Transverse colon (tissue), 4 donors: ENCODE results near the gene ELAVL3. TPM values are rescaled to one million over a fixed set of nuclear protein-coding genes. Genes with fewer than 3 reads are reported as not detected.
"Not testable (repeated sequence)": the region's sequence is repeated elsewhere in the genome, so short reads cannot be mapped to it uniquely, and the experiment has no call there.

ENCODE experiments used
- DNase-seq: peaks from one replicate; pipeline ENCODE4 v3.0.0-alpha.2; 2019
- H3K27ac ChIP-seq, 4 donors: fragments of 200-600 bp; sonication (generic); 2 replicates each; pipeline ENCODE4 v1.5.1; 2016 to 2018; ENCODE audit warnings: inconsistent platforms in 4 of 4
- H3K27me3 ChIP-seq: fragments of 200-600 bp; sonication (generic); 2 replicates; pipeline ENCODE4 v1.5.1; 2017; ENCODE audit warnings: inconsistent platforms
- H3K36me3 ChIP-seq, 4 donors: fragments of 200-600 bp; sonication (generic); 2 replicates each; pipeline ENCODE4 v1.5.1; 2017 to 2019; ENCODE audit warnings: inconsistent platforms in 4 of 4
- H3K4me1 ChIP-seq, 4 donors: fragments of 200-600 bp; sonication (generic); 2 replicates each; pipeline ENCODE4 v1.5.1; 2017 to 2020; ENCODE audit warnings: inconsistent platforms in 4 of 4
- H3K4me3 ChIP-seq, 4 donors: fragments of 200-600 bp; sonication (generic); 1 replicate in 1 of 4; 2 replicates in 3 of 4; pipeline versions ENCODE4 v1.5.1 to v1.6.1; 2017 to 2019; ENCODE audit warnings: inconsistent platforms in 4 of 4
- H3K9me3 ChIP-seq, 2 donors: fragments of 200-600 bp; sonication (generic); 2 replicates each; pipeline ENCODE4 v1.5.1; 2017 to 2019; ENCODE audit warnings: inconsistent platforms in 2 of 2
- EP300 ChIP-seq: sonication (generic); formaldehyde crosslinking; IDR thresholded peaks from one replicate; pipeline ENCODE4 v1.6.1; 2017; ENCODE audit warnings: antibody characterized with exemption, low read depth
- POLR2A ChIP-seq: fragments of 450-650 bp; IDR thresholded peaks from one replicate; pipeline ENCODE4 v1.6.1; 2016; ENCODE audit warnings: antibody characterized with exemption, mild to moderate bottlenecking, moderate library complexity
- POLR2AphosphoS5 ChIP-seq, 3 donors: sonication (generic); formaldehyde crosslinking; IDR thresholded peaks; one replicate each; pipeline ENCODE4 v1.6.1; 2016; ENCODE audit warnings: antibody characterized with exemption in 3 of 3
- WGBS, 2 donors: methylation state at CpG; one replicate each; pipeline ENCODE4 v1.1.5; 2018; ENCODE audit warnings: low coverage in 1 of 2; 5-methylcytosine and 5-hydroxymethylcytosine counted together
- in situ Hi-C, 4 donors: fragments of 200-750 bp; cut with MboI; loops; one replicate each; pipeline versions ENCODE4 v1.15.0 to v1.15.1; 2017; ENCODE audit warnings: low sequenced_read_pairs in 3 of 4, low pct_ligation_motif_present in 1 of 4, low pct_unique_long_range_greater_than_20kb in 1 of 4
- intact Hi-C: fragments of 100-400 bp; cut with DNase I; formaldehyde crosslinking; loops from one replicate; pipeline ENCODE4 v1.15.1; 2023; ENCODE audit warnings: low total_unique reads
- total RNA-seq, 4 donors: library from RNA; depleted of rRNA; stranded (reverse); fragments of >200 nt; gene quantifications; one replicate each; pipeline ENCODE4 v1.1.0, GENCODE V29; 2016
- TF ChIP-seq, protein P1 (sequence below), 5 experiments: fragments of 200-600 bp in 3 of 5; fragments of 450-650 bp in 2 of 5; sonication (generic) in 3 of 5; IDR thresholded peaks; 1 replicate in 2 of 5; 2 replicates in 3 of 5; pipeline ENCODE4 v1.5.1; 2016 to 2017; ENCODE audit warnings: antibody characterized with exemption in 5 of 5, inconsistent platforms in 3 of 5, mild to moderate bottlenecking in 2 of 5, moderate library complexity in 1 of 5

ELAVL3 gene
- total RNA-seq, 4 donors from 2014 or later, result 0.27 to 3.2 (median 1.3) TPM; not detected in 1

DNA sequence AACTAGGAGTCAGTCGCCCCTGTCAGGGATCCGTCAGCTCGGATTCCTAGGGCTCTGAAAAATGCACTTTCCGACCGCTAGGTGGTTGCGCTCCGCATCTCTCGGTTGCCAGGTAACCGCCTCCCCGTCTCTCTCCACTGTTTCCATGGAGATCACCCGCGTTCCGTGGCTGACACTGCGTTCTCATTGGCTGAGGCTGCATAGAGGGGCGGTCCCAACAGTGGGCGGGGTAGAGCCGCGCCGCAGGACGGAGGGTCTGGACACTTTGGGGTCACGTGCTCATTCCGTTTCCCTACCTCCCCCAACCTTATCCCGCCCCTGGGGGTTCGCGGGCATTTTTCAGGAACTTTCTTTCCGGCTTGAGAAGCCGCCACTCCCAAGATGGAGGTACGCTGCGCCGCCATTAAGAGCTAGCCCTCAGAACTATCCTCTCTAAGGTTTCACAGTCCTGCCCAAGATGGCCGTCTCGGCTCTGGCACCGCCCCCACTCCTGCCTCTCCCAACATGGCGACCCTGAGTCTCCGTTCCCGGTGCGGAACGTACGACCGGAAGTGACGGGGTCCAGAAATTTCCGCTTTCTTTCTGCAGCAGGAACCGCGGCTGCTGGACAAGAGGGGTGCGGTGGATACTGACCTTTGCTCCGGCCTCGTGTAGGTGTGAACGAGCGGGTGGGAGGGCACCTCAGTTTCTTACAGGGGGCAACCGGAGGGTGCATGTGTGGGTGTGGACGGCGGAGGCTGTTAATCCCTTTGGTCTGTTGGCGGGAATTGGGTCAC, 45.6 kb downstream of the ELAVL3 start, which contains the start of the genes ODAD3 and PRKCSH:
Gene ODAD3, minus strand, starts transcription at position 65 of the 776 bp plus-strand sequence. CDS start 105 bp downstream, outside the sequence.
Gene PRKCSH, plus strand, starts transcription at position 579 of the 776 bp plus-strand sequence. CDS start 483 bp downstream, outside the sequence.
- H3K4me1 ChIP-seq, result peaks cover 9 to 18% (median 15%) of the 10 kb centered on the region in 4 donors
- no peaks in the 10 kb centered on the region for H3K27me3 ChIP-seq
- peak; percentile 85 to 99 (median 98) for TF ChIP-seq POLR2AphosphoS5 (IDR thresholded peaks at IDR 0.05)
- TF ChIP-seq, protein P1, sequence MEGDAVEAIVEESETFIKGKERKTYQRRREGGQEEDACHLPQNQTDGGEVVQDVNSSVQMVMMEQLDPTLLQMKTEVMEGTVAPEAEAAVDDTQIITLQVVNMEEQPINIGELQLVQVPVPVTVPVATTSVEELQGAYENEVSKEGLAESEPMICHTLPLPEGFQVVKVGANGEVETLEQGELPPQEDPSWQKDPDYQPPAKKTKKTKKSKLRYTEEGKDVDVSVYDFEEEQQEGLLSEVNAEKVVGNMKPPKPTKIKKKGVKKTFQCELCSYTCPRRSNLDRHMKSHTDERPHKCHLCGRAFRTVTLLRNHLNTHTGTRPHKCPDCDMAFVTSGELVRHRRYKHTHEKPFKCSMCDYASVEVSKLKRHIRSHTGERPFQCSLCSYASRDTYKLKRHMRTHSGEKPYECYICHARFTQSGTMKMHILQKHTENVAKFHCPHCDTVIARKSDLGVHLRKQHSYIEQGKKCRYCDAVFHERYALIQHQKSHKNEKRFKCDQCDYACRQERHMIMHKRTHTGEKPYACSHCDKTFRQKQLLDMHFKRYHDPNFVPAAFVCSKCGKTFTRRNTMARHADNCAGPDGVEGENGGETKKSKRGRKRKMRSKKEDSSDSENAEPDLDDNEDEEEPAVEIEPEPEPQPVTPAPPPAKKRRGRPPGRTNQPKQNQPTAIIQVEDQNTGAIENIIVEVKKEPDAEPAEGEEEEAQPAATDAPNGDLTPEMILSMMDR (IDR thresholded peaks at IDR 0.05), result peak; percentile 86 to 100 (median 91)
- no peak for TF ChIP-seq EP300
- TF ChIP-seq POLR2A, result peak; percentile 64
- H3K36me3 ChIP-seq, result peaks cover 0 to 21% (median 10%) of the 10 kb centered on the region in 4 donors
- DNase-seq, result peak; percentile 99
- peak within 1 kb of the TSS; percentile 58 to 77 (median 70) for H3K4me3 ChIP-seq
- no peaks in the 10 kb centered on the region for H3K9me3 ChIP-seq
- intact Hi-C loops, result no loop called here
- 1% methylated on average over 49 of the region's 53 CpGs; no CpG with 5 or more reads in 1 of the 2 donors for WGBS, 2 donors
- in situ Hi-C loops, result loop anchor here in 2 of 4 donors (10.0 kb wide), 2 partner anchors 60 to 140 kb away; partner anchors contain the start of genes SWSAP1 (in 1 of the 2) and TSPAN16 (in 1 of the 2)
- H3K27ac ChIP-seq, result peak within 1 kb of the TSS; percentile 82 to 92 (median 86)

GRCh38 chr19:11434703-11435056, 46.2 kb downstream of the ELAVL3 start:
- intact Hi-C loops, result no loop called here
- H3K27me3 ChIP-seq, result no peaks in the 10 kb centered on the region
- H3K36me3 ChIP-seq, result peaks cover 0 to 17% (median 7%) of the 10 kb centered on the region in 4 donors
- WGBS, 2 donors, result 6% methylated on average over 9 of the region's 9 CpGs; no CpG with 5 or more reads in 1 of the 2 donors
- peaks cover 9 to 18% (median 15%) of the 10 kb centered on the region in 4 donors for H3K4me1 ChIP-seq
- no peaks in the 10 kb centered on the region for H3K9me3 ChIP-seq
- DNase-seq, result no peak
- in situ Hi-C loops, result loop anchor here in 2 of 4 donors (10.0 kb wide), 2 partner anchors 60 to 140 kb away; partner anchors contain the start of genes SWSAP1 (in 1 of the 2) and TSPAN16 (in 1 of the 2)
- TF ChIP-seq EP300 (no peak), POLR2A (no peak), POLR2AphosphoS5 (IDR thresholded peaks at IDR 0.05) (no peak)
- TF ChIP-seq, protein P1 (IDR thresholded peaks at IDR 0.05), result no peak
- peak overlapping the region; percentile 82 to 92 (median 86) for H3K27ac ChIP-seq
- H3K4me3 ChIP-seq, result peak overlapping the region; percentile 2 to 75 (median 32)

DNA sequence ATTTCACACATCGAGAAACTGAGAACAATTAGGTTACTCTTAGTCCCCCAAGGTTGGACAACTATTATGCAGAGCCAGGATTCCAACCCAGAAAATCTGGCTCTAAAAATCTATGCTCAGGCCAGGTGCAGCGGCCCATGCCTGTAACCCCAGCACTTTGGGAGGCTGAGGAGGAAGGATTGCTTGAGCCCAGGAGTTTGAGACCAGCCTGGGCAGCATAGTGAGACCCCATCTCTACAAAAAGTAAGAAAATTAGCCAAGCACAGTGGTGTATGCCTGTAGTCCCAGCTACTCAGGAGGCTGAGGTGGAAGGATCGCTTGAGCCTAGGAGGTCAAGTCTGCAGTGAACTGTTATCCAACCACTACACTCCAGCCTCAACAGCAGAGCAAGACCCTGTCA, 47.3 kb downstream of the ELAVL3 start:
- peaks cover 9 to 18% (median 15%) of the 10 kb centered on the region in 4 donors for H3K4me1 ChIP-seq
- 83 to 100% methylated on average over 1 to 3 of the region's 3 CpGs for WGBS, 2 donors
- H3K27me3 ChIP-seq, H3K9me3 ChIP-seq, H3K4me3 ChIP-seq, DNase-seq, H3K27ac ChIP-seq, intact Hi-C loops: not testable (repeated sequence)
- in situ Hi-C loops, result loop anchor here in 2 of 4 donors (10.0 kb wide), 2 partner anchors 59 to 139 kb away; partner anchors contain the start of genes SWSAP1 (in 1 of the 2) and TSPAN16 (in 1 of the 2)
- peaks cover 0 to 12% (median 3%) of the 10 kb centered on the region in 4 donors for H3K36me3 ChIP-seq

- in situ Hi-C loops, result no loop called here
- H3K4me1 ChIP-seq, result peaks cover under 1 to 17% (median 12%) of the 10 kb centered on the region in 4 donors
- H3K27ac ChIP-seq, result no peak overlapping the region
- no peaks in the 10 kb centered on the region for H3K36me3 ChIP-seq
- H3K9me3 ChIP-seq, result no peaks in the 10 kb centered on the region
- intact Hi-C loops, result no loop called here
- no peak overlapping the region for H3K4me3 ChIP-seq
- TF ChIP-seq POLR2AphosphoS5 (IDR thresholded peaks at IDR 0.05) (no peak), EP300 (no peak)
- TF ChIP-seq, protein P1 (IDR thresholded peaks at IDR 0.05), result no peak
- no peak for DNase-seq
- H3K27me3 ChIP-seq, result peaks cover 26% of the 10 kb centered on the region
- 94% methylated on average over 19 of the region's 19 CpGs; no CpG with 5 or more reads in 1 of the 2 donors for WGBS, 2 donors
These were observed 54.2 kb downstream of the ELAVL3 start for GRCh38 chr19:11426656-11427055.
